H9 (cell line): Measurements from ENCODE around the gene WDR82. TPM values are rescaled to one million over a fixed set of nuclear protein-coding genes. Genes with fewer than 3 reads are reported as not detected.

Source experiments
- DNase-seq: peaks from one replicate; pipeline ENCODE4 v3.0.0-alpha.2; 2017
- H2AFZ ChIP-seq: one replicate; pipeline ENCODE4 v1.6.1; 2013; ENCODE audit warnings: mild to moderate bottlenecking, low read length, control low read depth, moderate library complexity
- H2AK5ac ChIP-seq: 2 replicates; pipeline ENCODE4 v1.6.1; 2013; ENCODE audit warnings: low read length, control low read depth, mixed read lengths; ENCODE audit not compliant: insufficient read length
- H2BK120ac ChIP-seq: one replicate; pipeline ENCODE4 v1.6.1; 2013; ENCODE audit warnings: low read depth, mild to moderate bottlenecking, low read length, control low read depth, inconsistent platforms; ENCODE audit not compliant: poor library complexity, severe bottlenecking
- H2BK12ac ChIP-seq: 2 replicates; pipeline ENCODE4 v1.6.1; 2013; ENCODE audit warnings: low read length, control low read depth, mixed read lengths, low read depth; ENCODE audit not compliant: insufficient read length
- H2BK15ac ChIP-seq: 2 replicates; pipeline ENCODE4 v1.6.1; 2013; ENCODE audit warnings: low read depth, low read length, control low read depth
- H2BK20ac ChIP-seq: one replicate; pipeline ENCODE4 v1.6.1; 2013; ENCODE audit warnings: low read depth, mild to moderate bottlenecking, low read length, control low read depth, inconsistent platforms; ENCODE audit not compliant: poor library complexity, severe bottlenecking
- H2BK5ac ChIP-seq: 2 replicates; pipeline ENCODE4 v1.6.1; 2013; ENCODE audit warnings: low read length, control low read depth, mixed read lengths; ENCODE audit not compliant: insufficient read length
- H3K14ac ChIP-seq: 2 replicates; pipeline ENCODE4 v1.6.1; 2013; ENCODE audit warnings: low read length, control low read depth; ENCODE audit not compliant: insufficient read depth
- H3K18ac ChIP-seq: 2 replicates; pipeline ENCODE4 v1.6.1; 2013; ENCODE audit warnings: low read depth, mild to moderate bottlenecking, mixed read lengths, low read length, control low read depth; ENCODE audit not compliant: insufficient read length
- H3K23ac ChIP-seq: 2 replicates; pipeline ENCODE4 v1.6.1; 2013; ENCODE audit warnings: low read length, control low read depth, mixed read lengths, low read depth; ENCODE audit not compliant: insufficient read length
- H3K23me2 ChIP-seq: 2 replicates; pipeline ENCODE4 v1.6.1; 2013; ENCODE audit warnings: low read depth, mild to moderate bottlenecking, mixed read lengths, low read length, control low read depth; ENCODE audit not compliant: insufficient read length, poor library complexity, severe bottlenecking
- H3K27ac ChIP-seq: 2 replicates; pipeline ENCODE4 v1.5.1; 2013; ENCODE audit warnings: low read length, control low read depth, mixed read lengths, low read depth; ENCODE audit not compliant: insufficient read length
- H3K27me3 ChIP-seq: 2 replicates; pipeline ENCODE4 v1.6.1; 2013; ENCODE audit warnings: low read length, control low read depth, inconsistent platforms; ENCODE audit not compliant: insufficient read depth
- H3K4ac ChIP-seq: 2 replicates; pipeline ENCODE4 v1.6.1; 2013; ENCODE audit warnings: low read depth, mild to moderate bottlenecking, control low read depth, inconsistent platforms, low read length, moderate library complexity
- H3K4me1 ChIP-seq: 2 replicates; pipeline ENCODE4 v1.6.1; 2013; ENCODE audit warnings: low read length, control low read depth, inconsistent platforms; ENCODE audit not compliant: insufficient read depth
- H3K4me2 ChIP-seq: 2 replicates; pipeline ENCODE4 v1.6.1; 2013; ENCODE audit warnings: low read length, control low read depth, mixed read lengths; ENCODE audit not compliant: insufficient read length, insufficient read depth
- H3K56ac ChIP-seq: 2 replicates; pipeline ENCODE4 v1.6.1; 2013; ENCODE audit warnings: low read depth, mild to moderate bottlenecking, mixed read lengths, low read length, control low read depth; ENCODE audit not compliant: insufficient read length
- H3K79me1 ChIP-seq: 2 replicates; pipeline ENCODE4 v1.6.1; 2013; ENCODE audit warnings: low read depth, mild to moderate bottlenecking, moderate library complexity, low read length, control low read depth, inconsistent platforms; ENCODE audit not compliant: insufficient read depth, poor library complexity, severe bottlenecking
- H3K79me2 ChIP-seq: 2 replicates; pipeline ENCODE4 v1.6.1; 2013; ENCODE audit warnings: low read length, control low read depth, inconsistent platforms; ENCODE audit not compliant: insufficient read depth
- H3K9ac ChIP-seq: 2 replicates; pipeline ENCODE4 v1.6.1; 2013; ENCODE audit warnings: low read length, control low read depth, mixed read lengths; ENCODE audit not compliant: insufficient read length; ENCODE audit errors: extremely low read depth
- H3K9me3 ChIP-seq: one replicate; pipeline ENCODE4 v1.6.1; 2013; ENCODE audit warnings: low read depth, low read length, inconsistent platforms; ENCODE audit not compliant: control insufficient read depth
- H3T11ph ChIP-seq: one replicate; pipeline ENCODE4 v1.6.1; 2013; ENCODE audit warnings: mild to moderate bottlenecking, low read length, control low read depth, inconsistent platforms
- H4K20me1 ChIP-seq: one replicate; pipeline ENCODE4 v1.6.1; 2013; ENCODE audit not compliant: control insufficient read depth, insufficient read length, insufficient read depth
- H4K5ac ChIP-seq: 2 replicates; pipeline ENCODE4 v1.6.1; 2013; ENCODE audit warnings: low read depth, mild to moderate bottlenecking, mixed read lengths, low read length, control low read depth; ENCODE audit not compliant: insufficient read length
- H4K8ac ChIP-seq: replicated peaks from 2 replicates; pipeline ENCODE4 v1.6.1; 2013; ENCODE audit warnings: low read length, control low read depth, mixed read lengths, low read depth; ENCODE audit not compliant: insufficient read length
- H4K91ac ChIP-seq: 2 replicates; pipeline ENCODE4 v1.6.1; 2013; ENCODE audit warnings: low read depth, mild to moderate bottlenecking, moderate library complexity, mixed read lengths, low read length, control low read depth; ENCODE audit not compliant: insufficient read length
- H3K27ac Mint-ChIP-seq, 3 experiments: 2 replicates in 2 of 3; 3 replicates in 1 of 3; pipeline ENCODE4 v1.8.0; 2020 to 2021; ENCODE audit warnings: mixed read lengths in 3 of 3, mild to moderate bottlenecking in 1 of 3, moderate library complexity in 1 of 3
- H3K27me3 Mint-ChIP-seq: 2 replicates; pipeline ENCODE4 v1.8.0; 2021; ENCODE audit warnings: low read depth, mild to moderate bottlenecking, moderate library complexity, mixed read lengths
- H3K36me3 Mint-ChIP-seq, 3 experiments: 2 replicates in 2 of 3; 3 replicates in 1 of 3; pipeline ENCODE4 v1.8.0; 2020 to 2021; ENCODE audit warnings: low read depth in 3 of 3, mixed read lengths in 3 of 3; ENCODE audit not compliant: insufficient read depth in 1 of 3
- H3K4me1 Mint-ChIP-seq, 2 experiments: 2 replicates each; pipeline ENCODE4 v1.8.0; 2020; ENCODE audit warnings: mixed read lengths in 2 of 2
- H3K4me3 Mint-ChIP-seq, 2 experiments: 2 replicates in 1 of 2; 3 replicates in 1 of 2; pipeline ENCODE4 v1.8.0; 2020 to 2021; ENCODE audit warnings: mild to moderate bottlenecking in 2 of 2, mixed read lengths in 2 of 2, moderate library complexity in 1 of 2
- H3K9me3 Mint-ChIP-seq, 2 experiments: 2 replicates in 1 of 2; 3 replicates in 1 of 2; pipeline ENCODE4 v1.8.0; 2020; ENCODE audit warnings: mild to moderate bottlenecking in 2 of 2, mixed read lengths in 2 of 2, moderate library complexity in 1 of 2
- WGBS: extraction: QIAGEN DNeasy Blood & Tissue Kit; methylation state at CpG from one replicate; pipeline ENCODE4 v1.1.7; 2013; ENCODE audit warnings: missing lambda C conversion rate, low lambda C conversion rate, mixed read lengths; ENCODE audit not compliant: insufficient read length; ENCODE audit errors: extremely low coverage; 5-methylcytosine and 5-hydroxymethylcytosine counted together
- total RNA-seq: library from RNA; stranded (reverse); gene quantifications from 2 replicates; pipeline ENCODE4 v1.2.1, GENCODE V29; 2021
- TF ChIP-seq, protein P1 (sequence below): fragments of 200-600 bp; sonication (generic); conservative IDR thresholded peaks from 3 replicates; pipeline ENCODE4 v1.8.0; 2021; ENCODE audit warnings: antibody characterized with exemption, mild to moderate bottlenecking

Gene WDR82
- total RNA-seq, 1 experiment from 2014 or later: 83.1 TPM

DNA sequence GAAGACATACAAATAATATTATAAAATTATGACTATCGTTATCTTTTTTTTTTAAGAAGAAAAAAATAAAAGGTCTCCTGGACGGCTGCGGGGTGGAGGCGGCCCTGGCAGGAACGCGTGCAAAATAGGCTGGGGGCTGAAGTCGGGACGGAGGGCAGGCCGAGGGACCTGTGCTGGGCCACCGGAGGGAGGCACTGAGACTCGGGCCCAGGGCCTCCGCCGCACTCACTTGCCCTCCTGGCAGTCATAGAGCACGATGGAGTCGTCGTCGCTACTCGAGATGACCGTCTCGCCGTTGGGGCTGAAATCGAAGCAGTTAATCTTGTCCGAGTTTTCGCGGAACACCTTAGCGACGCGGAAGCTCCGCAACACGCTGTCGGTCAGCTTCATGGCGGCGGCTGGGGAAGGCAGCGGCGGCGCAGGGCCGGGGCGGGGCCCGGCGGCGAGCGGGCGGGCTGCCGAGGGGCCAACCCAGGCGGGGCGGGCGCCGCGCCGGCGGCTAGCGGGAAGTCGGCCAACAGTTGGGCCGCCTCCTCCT lies 408 bp downstream of the WDR82 start:
- no peaks in the 10 kb centered on the region for H3K27me3 Mint-ChIP-seq
- H4K20me1 ChIP-seq: no peaks in the 10 kb centered on the region
- H4K8ac ChIP-seq: no peak overlapping the region
- no peak overlapping the region for H2BK15ac ChIP-seq
- no peak overlapping the region for H2BK12ac ChIP-seq
- H3K4me2 ChIP-seq: peak overlapping the region; percentile 83
- no peak overlapping the region for H4K91ac ChIP-seq
- peak overlapping the region; percentile 99 for H3K18ac ChIP-seq
- peak overlapping the region; percentile 92 for H2BK5ac ChIP-seq
- H3T11ph ChIP-seq: peak overlapping the region; percentile 69
- no peak overlapping the region for H2AK5ac ChIP-seq
- TF ChIP-seq, protein P1, sequence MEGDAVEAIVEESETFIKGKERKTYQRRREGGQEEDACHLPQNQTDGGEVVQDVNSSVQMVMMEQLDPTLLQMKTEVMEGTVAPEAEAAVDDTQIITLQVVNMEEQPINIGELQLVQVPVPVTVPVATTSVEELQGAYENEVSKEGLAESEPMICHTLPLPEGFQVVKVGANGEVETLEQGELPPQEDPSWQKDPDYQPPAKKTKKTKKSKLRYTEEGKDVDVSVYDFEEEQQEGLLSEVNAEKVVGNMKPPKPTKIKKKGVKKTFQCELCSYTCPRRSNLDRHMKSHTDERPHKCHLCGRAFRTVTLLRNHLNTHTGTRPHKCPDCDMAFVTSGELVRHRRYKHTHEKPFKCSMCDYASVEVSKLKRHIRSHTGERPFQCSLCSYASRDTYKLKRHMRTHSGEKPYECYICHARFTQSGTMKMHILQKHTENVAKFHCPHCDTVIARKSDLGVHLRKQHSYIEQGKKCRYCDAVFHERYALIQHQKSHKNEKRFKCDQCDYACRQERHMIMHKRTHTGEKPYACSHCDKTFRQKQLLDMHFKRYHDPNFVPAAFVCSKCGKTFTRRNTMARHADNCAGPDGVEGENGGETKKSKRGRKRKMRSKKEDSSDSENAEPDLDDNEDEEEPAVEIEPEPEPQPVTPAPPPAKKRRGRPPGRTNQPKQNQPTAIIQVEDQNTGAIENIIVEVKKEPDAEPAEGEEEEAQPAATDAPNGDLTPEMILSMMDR: peak; percentile 51; the same call in 2 of the 3 replicates
- H3K4ac ChIP-seq: no peak overlapping the region; the same call in 1 of the 2 replicates
- no peak overlapping the region for H2AFZ ChIP-seq
- H3K23me2 ChIP-seq: peaks cover 10% of the 10 kb centered on the region
- H3K27me3 ChIP-seq: no peaks in the 10 kb centered on the region
- peaks cover 17 to 36% (median 29%) of the 10 kb centered on the region in 3 experiments for H3K36me3 Mint-ChIP-seq
- peak overlapping the region; percentile 15 for H3K56ac ChIP-seq
- H3K79me2 ChIP-seq: peaks cover 43% of the 10 kb centered on the region
- no peaks in the 10 kb centered on the region for H3K9me3 ChIP-seq
- peak overlapping the region; percentile 34 for H4K5ac ChIP-seq
- no peaks in the 10 kb centered on the region for H3K79me1 ChIP-seq
- peak overlapping the region; percentile 98 to 100 (median 100) for H3K27ac Mint-ChIP-seq
- no peak overlapping the region for H3K23ac ChIP-seq
- 0 out of 5 replicates have a peak, but pooled peaks cover 0 to 3% of the 10 kb centered on the region in 2 experiments for H3K9me3 Mint-ChIP-seq
- peak overlapping the region; percentile 92 to 99 for H3K4me3 Mint-ChIP-seq
- H3K14ac ChIP-seq: peak overlapping the region; percentile 99
- peak overlapping the region; percentile 83 for H3K9ac ChIP-seq
- H3K27ac ChIP-seq: peak overlapping the region; percentile 20
- no CpG with 5 or more reads among the region's 54 CpGs for WGBS
- no peak overlapping the region for H2BK20ac ChIP-seq
- no peak overlapping the region for H2BK120ac ChIP-seq
- DNase-seq: no peak
- H3K4me1 ChIP-seq: 0 out of 2 replicates have a peak, but pooled peaks cover 3% of the 10 kb centered on the region
- H3K4me1 Mint-ChIP-seq: peaks cover 31 to 40% of the 10 kb centered on the region in 2 experiments
